Duodenal mucosa (tissue), 2 donors: Measurements from ENCODE around the gene B4GALNT2.

Experiments used
- H3K27ac ChIP-seq: one replicate; pipeline ENCODE4 v1.7.0; 2013; ENCODE audit warnings: low read depth, low read length
- H3K27me3 ChIP-seq, 2 donors: one replicate each; pipeline ENCODE4 v1.7.0; 2013; ENCODE audit warnings: low read length in 2 of 2, control low read depth in 1 of 2; ENCODE audit not compliant: insufficient read depth in 2 of 2, control insufficient read depth in 1 of 2
- H3K36me3 ChIP-seq, 2 donors: one replicate each; pipeline ENCODE4 v1.7.0; 2013; ENCODE audit warnings: low read length in 2 of 2, control low read depth in 1 of 2; ENCODE audit not compliant: insufficient read depth in 2 of 2, control insufficient read depth in 1 of 2
- H3K4me1 ChIP-seq, 2 donors: one replicate each; pipeline ENCODE4 v1.7.0; 2013; ENCODE audit warnings: low read length in 2 of 2, control low read depth in 1 of 2; ENCODE audit not compliant: insufficient read depth in 2 of 2, control insufficient read depth in 1 of 2
- H3K4me3 ChIP-seq, 2 donors: one replicate each; pipeline ENCODE4 v1.7.0; 2013; ENCODE audit warnings: low read length in 2 of 2, low read depth in 1 of 2
- H3K9ac ChIP-seq, 2 donors: one replicate each; pipeline ENCODE4 v1.7.0; 2013; ENCODE audit warnings: low read length in 2 of 2, low read depth in 1 of 2
- H3K9me3 ChIP-seq, 2 donors: one replicate each; pipeline ENCODE4 v1.7.0; 2013; ENCODE audit warnings: low read length in 2 of 2, control low read depth in 1 of 2; ENCODE audit not compliant: control insufficient read depth in 1 of 2

The B4GALNT2 gene

DNA sequence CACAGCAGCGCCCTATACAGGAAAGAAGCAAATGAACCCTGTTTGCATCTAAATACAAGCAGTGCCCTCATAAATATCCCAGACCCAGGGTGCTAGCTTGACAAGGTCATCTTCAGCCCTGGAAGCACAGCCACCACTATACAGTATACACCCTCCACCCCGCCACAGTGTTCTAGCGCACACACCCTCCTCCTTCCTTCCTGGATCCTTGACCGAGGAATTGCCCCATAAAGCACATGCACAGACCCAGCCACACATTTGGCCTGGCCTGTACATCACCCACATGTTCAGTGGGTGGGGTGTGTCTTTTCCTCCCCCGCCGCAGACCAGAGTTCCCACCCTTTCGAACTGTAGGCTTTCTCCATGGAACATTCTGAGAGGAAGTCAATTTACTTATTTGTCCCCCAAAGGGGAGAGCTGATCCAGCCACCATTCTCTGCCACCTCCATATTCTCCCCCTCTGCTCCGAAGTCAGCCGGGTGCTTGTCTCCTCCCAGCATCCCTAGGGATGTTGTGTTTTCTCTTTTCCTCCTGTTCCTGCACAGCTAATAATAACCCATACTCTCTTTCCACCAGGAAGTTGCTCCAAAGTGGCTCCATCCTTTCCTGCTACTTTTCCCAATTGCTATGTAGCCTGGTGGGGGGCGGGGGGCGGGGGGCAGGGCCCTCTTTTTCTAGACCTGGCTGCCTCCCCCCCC is 84.5 kb downstream of the B4GALNT2 start:
- H3K9ac ChIP-seq: no peak overlapping the region

GRCh38 chr17:49217651-49218413 is 85.3 kb downstream of the B4GALNT2 start:
- H3K36me3 ChIP-seq: no peaks in the 10 kb centered on the region
- H3K27me3 ChIP-seq: peaks cover 0 to 5% of the 10 kb centered on the region in 2 donors
- no peak overlapping the region for H3K9ac ChIP-seq
- H3K9me3 ChIP-seq: no peaks in the 10 kb centered on the region
- no peak overlapping the region for H3K27ac ChIP-seq
- peaks cover 12 to 30% of the 10 kb centered on the region in 2 donors for H3K4me1 ChIP-seq
- no peak overlapping the region for H3K4me3 ChIP-seq

More for the DNA sequence above, 84.5 kb downstream of the B4GALNT2 start:
- peaks cover 12 to 31% of the 10 kb centered on the region in 2 donors for H3K4me1 ChIP-seq
- H3K36me3 ChIP-seq: no peaks in the 10 kb centered on the region
- no peak overlapping the region for H3K27ac ChIP-seq
- H3K27me3 ChIP-seq: no peaks in the 10 kb centered on the region
- no peaks in the 10 kb centered on the region for H3K9me3 ChIP-seq
- H3K4me3 ChIP-seq: no peak overlapping the region

- peaks cover 7 to 15% of the 10 kb centered on the region in 2 donors for H3K27me3 ChIP-seq
- peaks cover 13 to 42% of the 10 kb centered on the region in 2 donors for H3K4me1 ChIP-seq
- no peaks in the 10 kb centered on the region for H3K36me3 ChIP-seq
- H3K4me3 ChIP-seq: no peak overlapping the region
- H3K9ac ChIP-seq: no peak overlapping the region
- no peak overlapping the region for H3K27ac ChIP-seq
- H3K9me3 ChIP-seq: no peaks in the 10 kb centered on the region
Measured at GRCh38 chr17:49218941-49219913, 86.7 kb downstream of the B4GALNT2 start.

DNA sequence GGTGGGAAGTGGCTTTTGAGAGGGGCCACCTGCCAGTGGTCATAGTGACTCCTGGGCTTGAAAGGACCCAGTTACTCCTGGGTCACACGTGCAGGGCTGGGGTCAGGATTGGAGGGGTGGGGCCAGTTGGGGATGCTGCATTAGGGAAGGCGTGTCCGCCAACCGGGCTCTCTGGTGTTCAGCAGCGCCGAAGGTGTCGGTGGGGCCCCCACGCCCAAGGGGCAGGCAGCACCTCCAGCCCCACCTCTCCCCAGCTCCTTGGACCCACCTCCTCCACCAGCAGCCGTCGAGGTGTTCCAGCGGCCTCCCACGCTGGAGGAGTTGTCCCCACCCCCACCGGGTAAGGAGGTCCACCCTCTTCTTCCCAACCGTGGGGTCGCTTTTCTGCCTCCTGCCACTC is 87.4 kb downstream of the B4GALNT2 start:
- H3K9me3 ChIP-seq: no peaks in the 10 kb centered on the region
- no peaks in the 10 kb centered on the region for H3K36me3 ChIP-seq
- H3K27ac ChIP-seq: no peak overlapping the region
- no peak overlapping the region for H3K4me3 ChIP-seq
- no peak overlapping the region for H3K9ac ChIP-seq
- peaks cover 13 to 20% of the 10 kb centered on the region in 2 donors for H3K27me3 ChIP-seq
- H3K4me1 ChIP-seq: peaks cover 13 to 48% of the 10 kb centered on the region in 2 donors

DNA sequence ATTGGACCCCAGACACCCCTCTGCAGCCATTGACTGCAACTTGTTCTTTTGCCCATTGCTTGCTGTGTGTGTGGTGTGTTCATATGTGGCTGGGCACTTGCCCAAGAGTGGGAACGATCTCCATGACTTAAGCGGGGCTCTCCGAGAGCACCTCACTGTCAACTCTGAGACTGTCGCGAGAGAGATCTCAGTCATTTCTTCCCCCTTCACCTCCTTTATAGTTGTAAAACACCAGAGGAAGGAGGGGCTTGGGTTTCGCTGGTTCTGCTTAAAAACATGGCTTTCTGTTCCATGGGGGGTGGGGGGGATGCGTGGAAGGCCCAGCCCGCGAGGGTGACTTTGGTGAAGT is 90.6 kb downstream of the B4GALNT2 start:
- Histone ChIP-seq H3K27me3 (peaks cover 19 to 48% of the 10 kb centered on the region in 2 donors), H3K9me3 (no peaks in the 10 kb centered on the region), H3K36me3 (no peaks in the 10 kb centered on the region), H3K9ac (peak overlapping the region in 1 of 2 donors; percentile 32), H3K4me3 (peak overlapping the region in 1 of 2 donors; percentile 11), H3K27ac (no peak overlapping the region), H3K4me1 (peaks cover 6 to 36% of the 10 kb centered on the region in 2 donors)

DNA sequence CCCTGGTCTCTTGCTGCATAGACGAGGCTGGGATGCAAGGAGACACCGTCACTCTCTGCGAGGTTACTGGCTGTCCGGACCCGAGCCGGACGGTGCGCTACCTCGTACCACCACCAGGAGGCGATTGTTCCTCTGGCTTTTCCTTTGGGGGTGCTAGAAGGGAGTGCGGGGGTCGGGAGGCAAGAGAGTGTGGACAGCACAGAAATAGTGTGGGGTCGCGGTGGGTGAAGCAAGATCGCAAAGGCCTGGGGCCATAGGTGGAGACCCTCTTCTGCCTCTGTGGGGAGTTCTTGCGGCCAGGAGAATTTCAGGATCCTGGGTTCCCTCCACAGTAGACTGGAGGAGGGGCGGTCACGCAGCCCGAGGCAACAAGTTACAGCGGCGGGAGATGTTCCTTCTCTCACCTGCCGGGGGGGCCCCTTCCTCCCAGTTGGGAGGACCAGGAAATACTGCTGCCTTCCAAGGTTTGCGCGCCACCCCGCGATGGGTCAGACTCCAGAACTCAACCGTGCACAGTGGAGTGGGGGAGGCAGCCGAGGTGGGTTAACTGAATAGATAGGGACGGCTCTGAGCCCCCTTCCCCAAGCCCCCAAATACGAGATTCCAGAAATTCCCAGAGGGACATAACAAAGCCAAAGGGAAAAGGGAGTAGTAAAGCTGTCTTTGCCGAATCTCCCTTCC is 91.1 kb downstream of the B4GALNT2 start:
- peak overlapping the region in 1 of 2 donors; percentile 32 for H3K9ac ChIP-seq
- H3K4me1 ChIP-seq: peaks cover 6 to 33% of the 10 kb centered on the region in 2 donors
- H3K9me3 ChIP-seq: no peaks in the 10 kb centered on the region
- H3K4me3 ChIP-seq: peak overlapping the region; percentile 40 to 54
- H3K27ac ChIP-seq: no peak overlapping the region
- H3K27me3 ChIP-seq: peaks cover 19 to 48% of the 10 kb centered on the region in 2 donors
- H3K36me3 ChIP-seq: no peaks in the 10 kb centered on the region

DNA sequence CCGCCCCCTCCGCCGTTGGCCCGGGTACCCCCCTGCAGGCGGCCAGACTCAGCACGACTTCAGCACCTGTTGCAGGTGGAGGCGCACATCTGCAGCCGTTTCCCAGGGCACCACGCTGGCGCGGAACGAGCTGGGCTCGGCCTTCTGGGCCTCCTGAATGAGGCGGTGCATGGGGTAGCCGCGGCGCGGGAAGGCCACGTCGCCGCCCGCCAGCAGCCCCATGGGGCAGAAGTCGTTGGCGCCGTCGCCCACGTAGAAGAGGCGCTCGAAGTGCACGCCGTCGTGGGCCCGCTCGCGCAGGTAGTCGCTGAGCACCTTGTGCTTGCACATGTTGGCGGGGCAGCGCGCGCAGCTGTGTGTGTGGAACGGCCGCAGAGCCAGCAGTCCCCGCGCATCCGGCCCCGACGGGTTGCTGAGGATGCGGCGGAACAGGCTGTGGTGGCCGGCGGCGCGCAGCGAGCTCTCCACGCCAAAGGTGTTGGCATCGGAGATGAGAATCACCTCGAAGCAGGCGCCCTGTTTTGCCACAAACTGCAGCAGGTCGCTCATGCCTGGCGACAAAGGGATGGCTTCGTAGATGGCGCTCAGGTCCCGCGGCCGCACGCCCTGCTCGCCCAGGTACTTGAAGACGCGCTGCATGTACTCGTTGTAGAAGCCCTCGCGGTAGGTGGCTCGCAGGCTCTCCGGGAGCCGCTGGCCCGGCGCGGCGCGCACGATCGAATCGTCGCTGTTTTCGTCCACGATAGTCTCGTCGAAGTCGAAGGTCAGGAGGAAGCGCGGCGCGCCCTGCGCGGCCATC is 91.8 kb downstream of the B4GALNT2 start:
- Histone ChIP-seq H3K9ac (peak overlapping the region in 1 of 2 donors; percentile 6), H3K27me3 (peaks cover 19 to 54% of the 10 kb centered on the region in 2 donors), H3K36me3 (no peaks in the 10 kb centered on the region), H3K4me3 (peak overlapping the region; percentile 40 to 54), H3K4me1 (peaks cover 6 to 33% of the 10 kb centered on the region in 2 donors), H3K27ac (no peak overlapping the region), H3K9me3 (no peaks in the 10 kb centered on the region)

DNA sequence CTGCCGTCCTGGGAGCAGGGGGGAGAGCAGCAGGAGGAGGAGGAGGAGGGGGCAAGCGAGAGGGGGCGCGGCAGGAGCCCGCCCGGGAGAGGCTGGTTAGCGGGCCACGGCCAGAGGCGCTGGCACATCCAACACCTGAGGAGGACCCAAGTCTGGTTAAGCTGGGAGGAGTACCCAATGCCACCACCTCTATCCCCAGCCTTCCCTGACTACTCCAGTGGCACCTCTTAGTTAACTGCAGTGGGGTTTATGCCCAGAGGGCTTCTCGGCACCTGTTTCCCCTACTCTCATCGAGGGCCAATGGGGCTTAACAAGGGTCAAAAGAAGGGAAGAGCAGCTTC is 92.4 kb downstream of the B4GALNT2 start:
- Histone ChIP-seq H3K9ac (no peak overlapping the region), H3K27ac (no peak overlapping the region), H3K9me3 (no peaks in the 10 kb centered on the region), H3K27me3 (peaks cover 19 to 59% of the 10 kb centered on the region in 2 donors), H3K4me3 (peak overlapping the region in 1 of 2 donors; percentile 54), H3K4me1 (peaks cover 6 to 29% of the 10 kb centered on the region in 2 donors), H3K36me3 (no peaks in the 10 kb centered on the region)
